Measurements from ENCODE around the gene CANT1.
"Not testable (repeated sequence)": the region's sequence is repeated elsewhere in the genome, so short reads cannot be mapped to it uniquely, and the experiment has no call there.

Gene CANT1

DNA sequence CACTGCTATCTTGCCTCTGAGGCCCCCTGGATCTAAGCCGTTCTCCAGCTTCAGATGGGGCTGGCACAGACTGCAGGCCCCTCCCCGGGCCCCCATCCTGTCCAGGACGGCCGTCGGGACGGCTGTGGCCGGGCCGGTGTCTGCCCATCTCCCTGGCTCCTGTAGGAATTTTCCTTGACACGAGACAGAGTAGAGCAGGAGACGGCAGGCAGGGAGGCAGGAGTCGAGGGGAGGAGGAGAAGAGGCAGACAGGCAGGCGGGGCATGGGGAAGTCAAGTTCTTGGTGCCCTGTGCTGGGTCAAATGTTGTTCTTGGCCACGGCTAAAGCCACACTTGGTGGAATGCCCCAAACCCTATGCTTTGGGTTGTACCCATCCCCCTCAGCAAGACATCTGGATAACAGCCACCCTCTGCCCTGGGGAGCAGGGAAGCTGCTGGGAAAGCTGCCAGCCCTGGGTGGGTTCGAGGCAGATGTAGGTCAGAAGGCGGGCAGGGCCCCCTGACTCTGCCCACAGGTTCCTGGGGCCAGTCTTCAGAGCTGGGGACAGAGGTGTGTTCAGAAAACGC lies 18.4 kb upstream of the CANT1 start:
- no peak for DNase-seq (ENCODE audit: low read depth in 1 of 2, low spot score in 1 of 2)

- no peak for DNase-seq (ENCODE audit: low read depth in 1 of 2, low spot score in 1 of 2)
Observed at GRCh38 chr17:79027274-79027924, 17.8 kb upstream of the CANT1 start.

DNA sequence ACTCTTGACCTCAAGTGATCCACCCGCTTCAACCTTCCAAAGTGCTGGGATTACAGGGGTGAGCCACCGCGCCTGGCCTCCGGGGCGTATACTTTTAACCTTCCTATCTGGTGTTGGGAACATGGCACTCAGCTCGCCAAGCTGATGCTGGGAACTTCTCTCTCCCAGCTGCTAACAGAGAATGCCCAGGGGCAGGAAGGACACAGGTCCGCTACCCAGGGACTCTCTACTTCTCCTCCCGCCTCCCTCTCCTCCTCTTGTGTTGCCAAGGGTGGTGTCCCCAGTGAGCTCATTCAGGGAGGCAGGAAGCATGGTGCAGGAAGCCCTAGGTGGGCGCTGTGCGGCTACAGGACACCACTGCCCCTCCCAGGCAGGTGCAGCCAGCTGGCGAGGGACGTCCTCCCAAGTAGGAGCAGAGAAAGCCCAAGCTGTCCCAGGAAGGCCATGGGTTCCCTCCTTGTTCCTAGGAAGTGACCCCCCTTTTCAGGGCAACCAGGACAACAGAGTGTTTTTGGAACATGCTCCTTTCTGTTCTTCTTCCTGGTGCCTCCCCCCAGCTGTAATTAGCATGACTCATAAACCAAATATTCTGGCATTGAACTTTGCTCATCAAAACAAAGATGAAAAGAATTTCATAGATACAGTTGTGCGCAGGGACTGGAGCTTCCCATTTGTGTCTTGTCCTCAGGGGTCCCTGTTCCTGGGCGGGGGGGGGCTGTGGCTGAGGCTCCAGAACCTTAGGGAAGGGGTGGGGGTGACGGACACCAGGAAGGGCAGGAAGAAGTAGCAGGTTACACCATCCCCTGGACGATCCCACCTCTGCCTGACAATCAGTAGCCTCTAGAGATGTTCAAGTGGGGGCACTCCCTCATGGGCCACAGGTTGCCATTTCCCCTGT lies 17.1 kb upstream of the CANT1 start:
- DNase-seq (ENCODE audit: low read depth in 1 of 2, low spot score in 1 of 2), result no peak

DNA sequence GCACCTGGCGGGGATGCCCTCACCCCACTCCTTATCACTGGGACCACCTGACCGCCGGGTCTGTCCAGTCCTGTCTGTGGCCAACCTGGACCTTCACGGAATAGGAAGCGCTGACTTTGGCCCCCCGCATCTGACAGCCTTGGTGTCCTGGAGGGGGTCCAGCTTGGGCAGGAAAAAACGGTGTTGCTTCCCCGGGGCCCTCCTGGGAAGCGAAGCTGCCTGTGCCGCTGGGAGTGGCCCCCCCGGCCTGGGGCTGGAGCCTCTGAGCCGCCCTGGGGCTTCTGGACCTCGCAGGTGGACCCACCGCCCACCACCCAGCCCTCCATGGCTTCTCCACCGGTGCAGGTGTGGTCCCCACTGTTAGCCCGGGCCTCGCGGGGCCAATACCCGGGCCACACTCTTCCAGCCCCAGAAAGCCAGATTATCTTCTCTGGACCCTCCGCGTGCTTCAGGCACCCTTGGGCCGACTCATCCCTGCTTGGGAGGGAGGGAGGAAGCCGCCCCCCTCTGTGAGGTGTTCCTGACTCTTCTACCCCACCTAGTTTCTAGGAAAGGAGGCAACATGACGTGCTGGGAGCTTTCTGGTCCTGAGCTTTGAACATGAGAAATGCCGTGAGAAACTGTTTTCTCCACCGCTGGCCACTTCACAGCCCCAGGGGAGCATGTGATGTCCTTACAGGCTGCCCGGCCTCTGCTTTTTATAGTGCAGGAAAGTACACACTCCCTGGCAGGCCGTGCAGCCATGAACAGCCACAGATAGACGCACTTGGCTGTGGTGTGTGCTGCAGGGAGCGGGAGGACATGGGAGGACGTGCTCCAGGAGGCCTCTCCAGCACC lies 15.6 kb upstream of the CANT1 start:
- DNase-seq (ENCODE audit: low read depth in 1 of 2, low spot score in 1 of 2), result no peak

- no peak for DNase-seq (ENCODE audit: low read depth in 1 of 2, low spot score in 1 of 2)
Observed at GRCh38 chr17:79023886-79024771, 14.6 kb upstream of the CANT1 start, which contains the start of gene C1QTNF1. Gene C1QTNF1, plus strand, starts transcription at chr17:79024169. Its CDS starts 19,800 bp downstream, at chr17:79043969.

- no peak for DNase-seq (ENCODE audit: low read depth in 1 of 2, low spot score in 1 of 2)
Observed at GRCh38 chr17:79023180-79023705, 13.7 kb upstream of the CANT1 start.

DNA sequence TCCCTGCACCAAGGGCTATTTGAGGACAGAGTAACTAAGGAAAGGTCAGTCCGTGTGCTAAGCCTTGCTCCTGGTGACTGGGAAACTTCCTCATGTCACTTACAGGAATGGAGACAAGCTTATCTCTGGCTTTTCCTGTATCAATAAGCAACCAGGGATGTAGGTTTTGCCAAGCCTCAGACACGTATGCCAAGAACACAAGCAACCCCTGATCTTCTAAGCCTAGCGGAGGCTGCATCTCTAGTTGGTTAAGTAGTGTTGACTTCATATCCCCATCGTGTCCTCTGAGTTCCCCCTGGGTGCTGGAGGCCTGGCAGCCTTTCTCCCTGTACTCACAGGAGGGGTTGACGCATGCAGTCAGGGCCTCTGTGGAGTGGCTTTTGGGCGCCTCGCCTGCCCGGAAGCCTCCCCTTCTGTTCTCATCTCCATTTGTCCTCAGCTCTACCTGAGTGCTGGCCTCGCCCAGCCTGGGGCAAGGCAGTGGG lies 13.0 kb upstream of the CANT1 start:
- no peak for DNase-seq (ENCODE audit: low read depth in 1 of 2, low spot score in 1 of 2)

- not testable (repeated sequence) for DNase-seq (ENCODE audit: low read depth in 1 of 2, low spot score in 1 of 2)
Observed at GRCh38 chr17:79021929-79022328, 12.4 kb upstream of the CANT1 start.

DNA sequence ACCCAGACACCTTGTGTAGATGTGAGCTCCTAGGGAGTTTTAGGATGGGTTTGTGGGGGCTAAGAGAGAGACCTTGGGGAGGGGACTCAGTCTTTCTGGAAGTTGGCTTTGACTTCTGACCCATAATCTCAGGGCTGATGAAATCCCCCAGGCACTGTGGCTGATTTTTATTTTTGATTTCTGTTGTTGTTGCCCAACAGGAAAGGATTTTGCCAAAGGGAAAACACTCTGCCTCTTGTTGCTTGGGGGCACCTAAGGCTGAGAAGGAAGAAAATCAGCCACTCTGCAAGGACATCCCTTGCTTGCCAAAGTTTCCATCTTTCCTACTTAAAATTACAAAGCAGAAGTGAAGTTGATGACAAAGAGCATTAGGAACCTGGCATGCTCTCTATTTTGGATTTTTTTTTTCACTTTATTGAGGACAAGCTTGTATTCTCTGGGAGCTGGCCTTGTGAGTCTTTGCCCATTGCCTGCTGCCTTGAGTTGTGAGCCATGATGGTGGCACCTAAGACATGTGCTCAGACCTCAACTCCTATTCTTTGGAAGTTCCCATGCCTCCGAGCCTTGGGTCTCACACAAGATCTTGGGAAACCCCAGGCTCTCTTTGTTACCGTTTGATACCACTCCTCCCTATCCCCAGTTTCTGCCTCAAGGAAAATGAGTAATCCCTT lies 11.2 kb upstream of the CANT1 start:
- DNase-seq (ENCODE audit: low read depth in 1 of 2, low spot score in 1 of 2), result no peak

DNA sequence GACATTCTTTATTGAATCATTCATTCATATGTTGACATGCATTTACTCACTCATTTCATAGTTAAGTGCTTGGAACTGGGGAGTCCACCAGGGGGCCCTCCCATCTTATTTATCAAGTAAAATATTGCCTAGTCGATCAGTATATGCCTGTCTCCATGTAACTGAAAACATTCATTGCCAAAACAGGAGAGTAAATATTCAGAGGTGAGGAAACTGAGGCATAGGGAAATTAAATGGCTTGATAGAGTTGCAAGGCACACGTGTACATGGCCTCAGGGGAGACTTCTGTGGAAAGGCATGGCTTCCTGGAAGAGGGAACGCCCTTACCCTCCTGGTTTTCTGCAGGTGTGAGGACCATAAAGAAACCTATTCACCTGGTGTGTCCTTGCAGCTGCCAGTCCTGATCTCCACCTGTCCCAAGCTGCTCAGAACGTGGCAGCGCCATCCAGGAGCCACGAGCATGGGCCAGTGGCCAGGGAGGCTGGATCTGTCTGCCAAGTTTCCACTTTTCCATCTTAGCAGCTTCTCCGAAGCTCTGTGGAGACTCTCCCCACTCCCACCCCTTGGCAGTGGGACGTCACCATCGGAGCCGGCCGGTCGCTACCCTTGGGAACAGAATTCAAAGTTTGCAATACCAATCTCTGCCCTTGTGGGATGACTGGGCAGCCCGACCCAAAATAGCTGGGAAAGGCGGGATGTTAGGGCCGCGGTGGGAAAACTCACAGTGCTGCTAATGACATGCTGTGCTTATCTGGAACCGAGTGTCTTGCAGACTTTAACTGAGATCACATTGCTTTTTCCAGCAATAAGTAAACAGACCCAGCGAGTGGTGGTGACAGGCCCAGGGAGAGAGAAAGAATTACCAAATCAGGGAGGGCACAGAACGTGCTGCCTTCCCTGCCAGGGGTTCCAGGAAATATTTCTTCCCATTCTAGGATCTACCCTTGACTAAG lies 10.3 kb upstream of the CANT1 start:
- DNase-seq (ENCODE audit: low read depth in 1 of 2, low spot score in 1 of 2), result peak in 1 of 2 donors; percentile 33

- DNase-seq (ENCODE audit: low read depth in 1 of 2, low spot score in 1 of 2), result no peak
Observed at GRCh38 chr17:79019261-79019631, 9.7 kb upstream of the CANT1 start.

GRCh38 chr17:79018370-79018695 lies 8.8 kb upstream of the CANT1 start:
- DNase-seq (ENCODE audit: low read depth in 1 of 2, low spot score in 1 of 2), result no peak

DNA sequence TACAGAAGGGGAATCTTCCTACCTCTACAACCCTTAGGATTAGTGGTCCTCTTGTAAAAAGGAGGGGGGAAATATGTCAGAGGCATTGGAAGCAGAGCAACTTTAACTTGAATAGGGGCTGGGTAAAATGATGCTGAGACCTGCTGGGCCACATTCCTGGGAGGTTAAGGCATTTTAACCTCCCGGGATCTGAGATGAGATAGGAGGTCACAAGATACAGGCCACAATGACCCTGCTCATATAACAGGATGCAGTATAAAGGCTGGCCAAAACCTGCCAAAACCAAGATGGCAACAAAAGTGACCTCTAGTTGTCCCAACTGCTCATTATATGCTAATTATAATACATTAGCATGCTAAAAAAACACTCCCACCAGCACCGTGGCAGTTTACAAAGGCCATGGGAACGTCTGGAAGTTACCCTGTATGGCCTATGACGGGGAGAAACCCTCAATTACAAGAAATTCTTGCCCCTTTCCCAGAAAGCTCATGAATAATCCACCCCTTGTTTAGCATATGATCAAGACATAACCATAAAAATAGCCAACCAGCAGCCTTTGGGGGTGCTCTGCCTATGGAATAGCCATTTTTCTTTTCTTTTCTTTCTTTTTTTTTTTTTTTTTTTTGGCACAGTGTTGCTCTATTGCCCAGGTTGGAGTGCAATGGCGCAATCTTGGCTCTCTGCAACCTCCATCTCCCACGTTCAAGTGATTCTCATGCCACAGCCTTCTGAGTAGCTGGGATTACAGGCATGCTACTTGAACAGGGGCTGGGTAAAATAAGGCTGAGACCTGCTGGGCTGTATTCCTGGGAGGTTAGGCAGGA lies 8.2 kb upstream of the CANT1 start:
- no peak for DNase-seq (ENCODE audit: low read depth in 1 of 2, low spot score in 1 of 2)

GRCh38 chr17:79014158-79014758 lies 4.7 kb upstream of the CANT1 start:
- no peak for DNase-seq (ENCODE audit: low read depth in 1 of 2, low spot score in 1 of 2)

- no peak for DNase-seq (ENCODE audit: low read depth in 1 of 2, low spot score in 1 of 2)
Observed at GRCh38 chr17:79012563-79013134, 3.1 kb upstream of the CANT1 start.

GRCh38 chr17:79011451-79012147 lies 2.0 kb upstream of the CANT1 start:
- DNase-seq (ENCODE audit: low read depth in 1 of 2, low spot score in 1 of 2), result no peak
